GM23248 (cell line): Measurements from ENCODE around the gene TEF. TPM values are rescaled to one million over a fixed set of nuclear protein-coding genes. Genes with fewer than 3 reads are reported as not detected.

ENCODE experiments used
- DNase-seq: peaks from one replicate; pipeline ENCODE4 v3.0.0-alpha.2; 2015
- H2AFZ ChIP-seq: fragments of 200-600 bp; sonication (generic); 2 replicates; pipeline ENCODE4 v1.6.1; 2016; ENCODE audit warnings: antibody characterized with exemption
- H3F3A ChIP-seq: fragments of 200-600 bp; sonication (generic); 2 replicates; pipeline ENCODE4 v1.6.1; 2016; ENCODE audit warnings: mild to moderate bottlenecking, antibody characterized with exemption, mixed run types; ENCODE audit not compliant: insufficient read depth
- H3K27ac ChIP-seq: fragments of 200-600 bp; sonication (generic); 2 replicates; pipeline ENCODE4 v1.5.1; 2016; ENCODE audit warnings: mild to moderate bottlenecking
- H3K27me3 ChIP-seq: fragments of 200-600 bp; sonication (generic); replicated peaks from 2 replicates; pipeline ENCODE4 v1.6.1; 2016; ENCODE audit warnings: mild to moderate bottlenecking; ENCODE audit not compliant: insufficient read depth
- H3K36me3 ChIP-seq: fragments of 200-600 bp; sonication (generic); 2 replicates; pipeline ENCODE4 v1.6.1; 2016; ENCODE audit warnings: low read depth, mild to moderate bottlenecking
- H3K4me1 ChIP-seq: fragments of 200-600 bp; sonication (generic); 2 replicates; pipeline ENCODE4 v1.6.1; 2016; ENCODE audit warnings: mild to moderate bottlenecking; ENCODE audit not compliant: insufficient read depth
- H3K4me2 ChIP-seq: fragments of 200-600 bp; sonication (generic); one replicate; pipeline ENCODE4 v1.6.1; 2016; ENCODE audit warnings: mild to moderate bottlenecking; ENCODE audit not compliant: unreplicated experiment
- H3K4me3 ChIP-seq: fragments of 200-600 bp; sonication (generic); 2 replicates; pipeline ENCODE4 v1.5.1; 2016; ENCODE audit warnings: mild to moderate bottlenecking
- H3K79me2 ChIP-seq: fragments of 200-600 bp; sonication (generic); 2 replicates; pipeline ENCODE4 v1.6.1; 2016; ENCODE audit warnings: mild to moderate bottlenecking; ENCODE audit not compliant: insufficient read depth
- H3K9ac ChIP-seq: fragments of 200-600 bp; sonication (generic); 2 replicates; pipeline ENCODE4 v1.6.1; 2016; ENCODE audit warnings: mild to moderate bottlenecking
- H3K9me2 ChIP-seq: fragments of 200-600 bp; sonication (generic); 2 replicates; pipeline ENCODE4 v1.6.1; 2016; ENCODE audit warnings: mixed run types, mild to moderate bottlenecking, moderate library complexity; ENCODE audit not compliant: insufficient read depth
- H3K9me3 ChIP-seq: fragments of 200-600 bp; sonication (generic); one replicate; pipeline ENCODE4 v1.6.1; 2017; ENCODE audit warnings: low read depth
- H4K20me1 ChIP-seq: fragments of 200-600 bp; sonication (generic); 2 replicates; pipeline ENCODE4 v1.6.0; 2016; ENCODE audit not compliant: insufficient read depth
- EZH2 ChIP-seq: fragments of 200-600 bp; sonication (generic); IDR thresholded peaks from 2 replicates; pipeline ENCODE4 v1.6.1; 2018; ENCODE audit warnings: antibody characterized with exemption, mild to moderate bottlenecking; ENCODE audit not compliant: insufficient read depth, poor library complexity, severe bottlenecking
- EZH2phosphoT487 ChIP-seq: fragments of 200-600 bp; sonication (generic); IDR thresholded peaks from 2 replicates; pipeline ENCODE4 v1.6.1; 2018; ENCODE audit warnings: antibody characterized with exemption, moderate library complexity, mild to moderate bottlenecking, low read depth; ENCODE audit not compliant: insufficient read depth
- WGBS, 2 experiments: methylation state at CpG; one replicate each; pipeline ENCODE4 v1.1.6; 2015 to 2017; ENCODE audit warnings: low lambda C conversion rate in 2 of 2, low coverage in 1 of 2; ENCODE audit errors: missing lambda C conversion rate in 2 of 2; 5-methylcytosine and 5-hydroxymethylcytosine counted together
- in situ Hi-C: fragments of 300-500 bp; cut with MboI; formaldehyde crosslinking; loops from 2 replicates; pipeline ENCODE4 v1.15.0; 2020
- polyA plus RNA-seq: library from polyadenylated mRNA; unstranded; fragments of >200 nt; fragmentation: Nextera tagmentation; extraction: Ambion mirVana; gene quantifications from 2 replicates; pipeline ENCODE4 v1.2.1, GENCODE V29; 2016
- total RNA-seq: library from RNA; depleted of rRNA; stranded (reverse); fragments of >200 nt; shearing (Covaris generic); gene quantifications from 2 replicates; pipeline ENCODE4 v1.2.3, GENCODE V29; 2014

TEF gene
- total and polyA plus RNA-seq, 2 experiments from 2014 or later, result 2.2 to 4.2 TPM

- no peak overlapping the region for H3K4me2 ChIP-seq
- H3K9ac ChIP-seq, result no peak overlapping the region
- H4K20me1 ChIP-seq, result no peaks in the 10 kb centered on the region
- peaks cover 4% of the 10 kb centered on the region; the same call in 1 of the 2 replicates for H3K79me2 ChIP-seq
- DNase-seq, result no peak
- H3K27ac ChIP-seq, result no peak overlapping the region
- H3F3A ChIP-seq, result no peaks in the 10 kb centered on the region
- no peaks in the 10 kb centered on the region for H3K36me3 ChIP-seq
- peaks cover 8% of the 10 kb centered on the region for H3K4me1 ChIP-seq
- WGBS, 2 experiments, result 90 to 93% methylated on average over 8 of the region's 8 CpGs
- TF ChIP-seq EZH2 (no peak), EZH2phosphoT487 (no peak)
- no peak overlapping the region for H3K4me3 ChIP-seq
- no peaks in the 10 kb centered on the region for H3K9me2 ChIP-seq
- no peaks in the 10 kb centered on the region for H3K27me3 ChIP-seq
- no peaks in the 10 kb centered on the region for H3K9me3 ChIP-seq
- in situ Hi-C loops, result loop anchor here (10.0 kb wide), 1 partner anchor 106 kb away; no protein-coding TSS in a partner anchor
- H2AFZ ChIP-seq, result no peak overlapping the region
Measured at GRCh38 chr22:41408665-41409064, 26.9 kb downstream of the TEF start.

GRCh38 chr22:41410311-41410751, 28.6 kb downstream of the TEF start:
- H3K4me3 ChIP-seq, result no peak overlapping the region
- H4K20me1 ChIP-seq, result no peaks in the 10 kb centered on the region
- no peaks in the 10 kb centered on the region for H3K27me3 ChIP-seq
- H3K9me2 ChIP-seq, result no peaks in the 10 kb centered on the region
- no peak overlapping the region for H3K9ac ChIP-seq
- in situ Hi-C loops, result no loop called here
- no peaks in the 10 kb centered on the region for H3K36me3 ChIP-seq
- 70 to 82% methylated on average over 4 to 7 of the region's 7 CpGs for WGBS, 2 experiments
- TF ChIP-seq EZH2, result no peak
- TF ChIP-seq EZH2phosphoT487, result no peak
- no peaks in the 10 kb centered on the region for H3K9me3 ChIP-seq
- no peak for DNase-seq
- H3K27ac ChIP-seq, result no peak overlapping the region
- H3F3A ChIP-seq, result no peaks in the 10 kb centered on the region
- no peak overlapping the region for H2AFZ ChIP-seq
- H3K79me2 ChIP-seq, result peaks cover 9% of the 10 kb centered on the region
- peaks cover 13% of the 10 kb centered on the region for H3K4me1 ChIP-seq
- no peak overlapping the region for H3K4me2 ChIP-seq

GRCh38 chr22:41411021-41411851, 29.5 kb downstream of the TEF start:
- peak; percentile 14 for DNase-seq
- TF ChIP-seq EZH2, result no peak
- TF ChIP-seq EZH2phosphoT487, result no peak
- Histone ChIP-seq H3K4me2 (no peak overlapping the region), H3K9me3 (no peaks in the 10 kb centered on the region), H2AFZ (0 out of 2 replicates have a peak overlapping the region, but pooled peaks have one; percentile 26), H3K27me3 (no peaks in the 10 kb centered on the region), H3K9ac (no peak overlapping the region), H3K36me3 (no peaks in the 10 kb centered on the region), H3K4me1 (peaks cover 13% of the 10 kb centered on the region), H3K27ac (no peak overlapping the region), H3K9me2 (no peaks in the 10 kb centered on the region), H3K4me3 (no peak overlapping the region), H3F3A (no peaks in the 10 kb centered on the region), H3K79me2 (peaks cover 9% of the 10 kb centered on the region), H4K20me1 (no peaks in the 10 kb centered on the region)
- WGBS, 2 experiments, result 44 to 48% methylated on average over 11 of the region's 11 CpGs
- in situ Hi-C loops, result no loop called here

GRCh38 chr22:41415554-41415953, 33.8 kb downstream of the TEF start:
- WGBS, 2 experiments, result 94 to 97% methylated on average over 4 of the region's 4 CpGs
- TF ChIP-seq EZH2 (no peak), EZH2phosphoT487 (no peak)
- Histone ChIP-seq H3K27me3 (no peaks in the 10 kb centered on the region), H3K4me2 (no peak overlapping the region), H3F3A (no peaks in the 10 kb centered on the region), H4K20me1 (no peaks in the 10 kb centered on the region), H3K4me1 (peaks cover 13% of the 10 kb centered on the region), H2AFZ (no peak overlapping the region), H3K4me3 (no peak overlapping the region), H3K27ac (no peak overlapping the region), H3K9ac (no peak overlapping the region), H3K79me2 (peaks cover 9% of the 10 kb centered on the region), H3K36me3 (no peaks in the 10 kb centered on the region), H3K9me3 (no peaks in the 10 kb centered on the region), H3K9me2 (no peaks in the 10 kb centered on the region)
- DNase-seq, result no peak
- in situ Hi-C loops, result no loop called here
